CD4-positive, alpha-beta T cell treated with Interleukin-4 for 4 hours (primary cell): Measurements from ENCODE around the gene EPB41.

ENCODE experiments used
- DNase-seq: peaks from one replicate; pipeline ENCODE4 v3.0.0-alpha.2; 2020

The EPB41 gene

GRCh38 chr1:28891256-28891655 lies 23.1 kb upstream of the EPB41 start:
- DNase-seq: no peak

- peak; percentile 26 for DNase-seq
Measured at GRCh38 chr1:28893403-28894102, 20.8 kb upstream of the EPB41 start.

DNA sequence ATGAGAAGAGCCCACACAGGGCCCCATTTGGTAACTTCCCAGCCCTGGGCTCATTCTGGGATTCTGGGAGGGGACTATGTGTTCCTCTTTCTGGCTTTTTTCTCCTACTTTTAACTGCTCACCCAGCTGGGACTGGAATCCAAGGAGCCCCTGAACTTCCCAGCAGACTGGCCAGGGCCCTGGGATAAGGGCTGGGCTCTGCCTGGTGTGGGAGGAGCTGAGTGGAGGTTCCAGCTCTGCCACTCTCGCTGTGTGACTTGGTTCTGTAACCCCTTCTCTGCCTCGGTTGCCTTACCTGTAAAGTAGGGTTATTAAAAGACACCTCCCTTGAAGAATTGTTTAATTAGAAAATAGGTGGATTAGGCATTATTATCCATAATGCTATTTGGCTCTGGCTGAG lies 19.6 kb upstream of the EPB41 start:
- DNase-seq: no peak

DNA sequence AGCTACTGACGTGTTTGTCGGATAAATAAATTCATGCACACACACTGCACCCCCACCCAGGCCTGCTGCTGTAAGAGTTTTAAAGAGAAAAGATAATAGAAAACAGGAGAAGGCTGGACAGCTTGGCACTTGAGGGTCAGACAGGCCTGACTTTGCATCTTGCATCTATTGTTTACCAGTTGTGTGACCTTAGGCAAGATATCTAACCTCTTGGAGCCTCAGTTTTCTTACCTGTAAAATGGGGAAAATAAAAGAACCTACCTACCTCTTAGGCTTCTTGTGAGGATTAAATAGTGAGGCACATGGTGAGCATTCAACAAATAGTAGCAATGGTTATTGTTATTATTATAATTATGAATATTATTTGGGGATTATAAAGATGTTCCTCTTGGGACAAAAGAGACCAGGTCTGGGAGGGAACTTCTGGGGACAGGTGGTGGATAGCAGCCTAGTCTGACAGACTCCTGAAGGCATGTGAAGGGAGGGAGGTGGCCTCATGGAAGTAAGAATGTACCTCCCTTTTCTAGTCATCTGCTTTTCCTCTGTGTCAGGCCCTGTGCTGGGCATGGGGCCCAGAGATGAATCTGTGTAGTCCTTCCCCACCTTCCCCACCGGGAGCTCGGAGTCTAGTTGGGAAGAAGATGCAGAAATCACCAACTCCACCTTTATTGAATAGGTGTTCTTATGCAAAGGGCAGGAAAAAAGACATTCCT lies 18.3 kb upstream of the EPB41 start:
- DNase-seq: no peak

GRCh38 chr1:28896609-28896986 lies 17.8 kb upstream of the EPB41 start:
- no peak for DNase-seq

DNA sequence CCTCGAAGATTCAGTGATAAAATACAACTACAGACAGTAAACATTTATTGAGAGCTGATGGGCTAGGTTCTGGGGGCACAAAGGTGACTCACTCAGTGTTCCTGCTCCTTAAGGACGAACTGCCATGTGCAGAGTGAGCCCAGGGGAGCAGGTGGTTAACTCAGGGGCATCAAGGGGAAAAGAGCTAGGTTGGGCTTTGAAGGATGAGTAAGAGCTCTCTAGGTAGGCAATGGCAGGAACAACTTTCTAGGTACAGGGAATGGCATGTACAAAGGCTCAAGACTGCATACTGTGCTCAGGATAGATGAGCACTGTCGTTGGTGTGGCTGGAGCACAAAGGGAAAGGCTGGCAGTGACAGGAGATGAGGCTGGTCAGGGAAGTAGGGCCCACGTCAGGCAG lies 16.6 kb upstream of the EPB41 start:
- no peak for DNase-seq

GRCh38 chr1:28898405-28898881 lies 15.9 kb upstream of the EPB41 start:
- no peak for DNase-seq

- DNase-seq: no peak
Measured at GRCh38 chr1:28899267-28899666, 15.1 kb upstream of the EPB41 start.

DNA sequence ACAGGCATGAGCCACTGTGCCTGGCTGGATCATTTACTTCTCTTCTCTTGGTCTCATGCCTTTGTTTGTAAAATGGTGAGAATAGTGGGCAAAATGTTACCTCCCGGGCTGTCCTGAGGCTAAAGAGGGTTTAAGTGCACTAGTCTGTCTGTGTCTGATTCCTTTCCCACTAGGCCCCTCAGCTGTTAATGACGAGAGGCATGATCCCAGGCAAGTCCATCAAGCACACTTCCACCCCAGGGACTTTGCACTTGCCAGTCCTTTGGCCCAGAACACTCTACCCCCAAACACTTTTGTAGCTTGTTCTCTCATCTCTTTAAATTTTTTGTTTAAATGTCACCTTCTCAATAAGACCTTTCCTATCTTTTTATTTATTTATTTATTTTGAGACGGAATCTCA lies 13.8 kb upstream of the EPB41 start:
- DNase-seq: no peak

GRCh38 chr1:28902738-28903137 lies 11.6 kb upstream of the EPB41 start:
- DNase-seq: no peak

DNA sequence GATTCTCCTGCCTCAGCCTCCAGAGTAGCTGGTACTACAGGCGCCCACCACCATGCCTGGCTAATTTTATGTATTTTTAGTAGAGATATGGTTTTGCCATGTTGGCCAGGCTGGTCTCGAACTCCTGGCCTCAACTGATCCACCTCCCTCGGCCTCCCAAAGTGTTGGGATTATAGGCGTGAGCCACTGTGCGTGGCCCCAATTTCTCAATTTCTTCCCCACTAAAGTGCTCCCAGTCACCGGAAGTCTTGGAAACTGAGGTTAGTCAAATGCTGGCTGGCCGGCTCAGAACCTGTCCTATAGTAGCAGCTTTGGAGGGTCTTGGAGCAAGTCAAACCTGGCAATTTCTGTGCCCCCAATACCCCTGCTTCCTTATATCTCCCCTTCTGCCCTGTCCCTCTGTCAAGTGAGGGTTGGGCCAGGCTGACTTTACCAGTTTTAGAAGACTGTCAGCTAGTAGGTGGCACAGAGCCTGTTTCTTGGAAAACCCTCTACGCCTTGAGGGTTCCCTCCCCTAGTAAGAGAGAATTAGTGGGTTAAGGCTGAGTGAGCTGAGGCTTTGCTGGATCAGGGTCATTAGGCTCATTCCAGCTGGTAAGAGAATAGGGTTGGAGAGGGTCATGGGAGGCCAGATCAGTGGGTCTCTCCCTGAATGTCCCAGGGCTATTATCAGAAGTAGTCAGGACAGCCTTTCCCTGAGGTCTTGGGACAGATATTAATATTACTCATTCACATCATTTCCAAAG lies 8.3 kb upstream of the EPB41 start:
- DNase-seq: no peak

GRCh38 chr1:28909198-28909597 lies 5.2 kb upstream of the EPB41 start:
- DNase-seq: no peak

GRCh38 chr1:28910379-28911115 lies 3.8 kb upstream of the EPB41 start:
- DNase-seq: no peak

DNA sequence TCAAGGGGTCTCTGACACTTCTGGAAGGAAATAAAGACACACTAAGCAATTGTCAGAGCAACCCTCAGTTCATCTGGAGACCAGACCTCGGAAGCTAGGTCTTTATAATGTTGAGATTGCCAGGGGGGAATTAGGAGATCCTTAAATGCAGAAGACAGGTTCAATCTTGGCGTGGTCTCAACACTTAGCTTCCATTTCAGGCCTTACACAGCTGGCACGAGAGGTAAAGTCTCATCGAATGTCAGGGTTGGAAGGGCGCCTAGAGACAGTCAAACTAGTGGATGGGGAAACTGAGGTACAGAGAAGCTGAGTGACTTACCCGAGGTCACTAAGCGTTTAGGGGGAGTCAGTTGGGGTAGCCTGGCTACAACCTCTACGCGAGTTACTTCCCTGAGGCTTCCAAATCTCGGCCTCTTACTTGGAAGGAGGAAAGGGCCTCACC lies 562 bp upstream of the EPB41 start:
- DNase-seq: no peak

GRCh38 chr1:28915031-28915895 lies 894 bp downstream of the EPB41 start:
- peak; percentile 52 for DNase-seq

GRCh38 chr1:28917757-28918118 lies 3.4 kb downstream of the EPB41 start:
- DNase-seq: peak; percentile 40

GRCh38 chr1:28921286-28921869 lies 7.0 kb downstream of the EPB41 start:
- DNase-seq: no peak

GRCh38 chr1:28925350-28925891 lies 11.1 kb downstream of the EPB41 start:
- DNase-seq: no peak

GRCh38 chr1:28926629-28927265 lies 12.4 kb downstream of the EPB41 start:
- peak; percentile 92 for DNase-seq

GRCh38 chr1:28927266-28927647 lies 12.9 kb downstream of the EPB41 start:
- no peak for DNase-seq
